GM19452 (cell line): ENCODE measurements around the gene TGFBR1.
"Not testable (repeated sequence)": the region's sequence is repeated elsewhere in the genome, so short reads cannot be mapped to it uniquely, and the experiment has no call there.

Experiments
- ATAC-seq: cut with Tn5 transposase; IDR thresholded peaks from one replicate; pipeline ENCODE4 v1.9.1; 2021; ENCODE audit not compliant: unreplicated experiment

Gene TGFBR1

DNA sequence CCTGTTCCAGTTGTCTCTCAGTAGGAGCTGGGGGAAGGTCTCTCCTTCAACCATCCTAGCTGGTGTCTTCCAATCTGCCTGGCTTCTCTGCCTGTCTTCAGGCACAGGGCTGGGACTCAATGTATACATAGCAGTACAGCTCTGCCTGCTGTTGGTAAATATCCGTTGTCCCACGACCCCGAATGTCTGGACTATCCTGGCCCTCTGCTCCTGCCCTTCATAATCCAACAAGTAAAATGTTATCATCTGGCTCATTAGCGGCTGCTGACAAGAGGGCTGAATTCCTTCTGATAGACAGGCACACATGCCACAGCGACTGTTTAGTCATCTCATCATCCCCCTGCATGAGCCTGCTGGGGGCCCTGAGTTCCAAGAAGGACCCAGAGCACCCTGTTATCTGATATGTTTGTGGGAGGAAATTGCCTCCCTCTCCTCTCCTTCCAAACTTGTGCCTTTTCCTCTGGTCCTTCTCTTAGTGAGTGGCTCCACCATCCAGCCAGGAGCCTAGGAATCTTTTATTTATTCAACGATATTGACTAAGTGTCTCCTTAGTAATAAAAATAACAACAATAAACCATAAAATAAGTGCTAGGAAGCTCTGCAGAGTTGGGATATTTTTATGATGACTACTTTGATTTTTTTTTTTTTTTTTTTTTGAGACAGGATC lies 29.5 kb upstream of the TGFBR1 start:
- ATAC-seq: no peak

DNA sequence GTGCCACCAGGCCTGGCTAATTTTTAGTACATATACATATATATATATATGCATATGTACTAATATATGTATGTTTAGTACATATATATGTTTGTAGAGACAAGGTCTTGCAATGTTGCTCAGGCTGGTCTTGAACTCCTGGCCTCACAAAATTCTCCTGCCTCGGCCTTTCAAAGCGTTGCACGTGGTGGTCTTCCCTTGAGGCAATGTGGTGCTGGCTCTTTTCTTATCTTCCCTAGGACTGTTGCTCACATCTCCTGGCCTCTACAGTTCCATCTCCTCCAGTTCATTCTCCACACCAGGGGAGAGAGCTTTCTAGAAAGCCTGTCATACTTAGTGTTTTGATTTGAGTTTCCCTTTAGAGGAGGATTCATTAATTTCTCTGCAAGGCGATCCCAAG lies 28.9 kb upstream of the TGFBR1 start:
- ATAC-seq: no peak

DNA sequence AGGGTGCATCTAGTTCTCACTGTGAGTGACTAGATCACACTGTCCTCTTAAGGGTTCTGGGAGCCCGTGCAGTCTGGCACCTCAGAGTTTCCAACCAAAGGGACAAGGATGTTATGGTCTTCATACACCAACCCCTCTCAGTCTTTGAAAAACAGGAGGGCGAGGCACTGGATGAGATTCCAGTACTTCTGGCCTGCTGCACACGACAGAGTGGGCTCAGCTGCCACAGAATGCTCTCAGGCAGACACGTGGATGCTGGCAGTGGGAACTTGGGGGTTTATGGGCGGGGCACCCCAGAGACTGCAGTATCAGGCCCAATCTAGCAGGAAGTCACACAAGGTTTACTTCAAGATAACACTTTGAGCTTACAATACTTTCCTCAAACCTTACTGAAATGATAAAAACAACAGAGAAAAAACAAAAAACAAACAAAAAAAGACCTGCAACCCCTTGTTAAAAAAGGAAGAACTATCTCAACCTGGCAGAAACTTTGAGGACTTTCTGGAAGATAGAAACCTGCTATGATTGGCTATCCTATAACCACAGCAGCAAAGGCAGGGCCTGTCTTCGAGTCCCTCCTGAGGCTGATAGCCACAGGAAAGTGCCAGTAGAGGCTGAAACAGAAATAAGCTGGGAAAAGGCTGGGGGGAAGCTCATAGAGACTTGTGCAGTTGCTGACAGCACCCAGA lies 28.3 kb upstream of the TGFBR1 start:
- ATAC-seq: no peak

DNA sequence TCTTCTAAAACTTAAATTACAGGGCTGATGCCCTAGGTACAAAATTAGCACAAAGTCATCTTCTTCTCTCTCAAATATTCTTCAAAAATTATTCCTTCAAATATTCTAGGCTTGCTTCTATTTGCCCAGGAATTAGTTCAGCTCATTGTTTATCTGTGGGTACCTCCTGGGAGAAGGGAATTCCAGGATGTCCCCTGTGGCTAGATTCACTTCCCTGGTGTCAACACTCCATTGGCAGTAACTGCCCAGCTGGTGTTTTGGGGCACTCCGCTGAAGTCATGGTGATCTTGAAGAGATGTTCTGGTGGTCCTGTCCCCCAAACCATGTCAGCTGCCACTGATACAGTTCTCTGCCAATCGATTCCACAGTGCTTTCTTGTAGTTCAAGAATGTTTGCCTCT lies 26.2 kb upstream of the TGFBR1 start:
- ATAC-seq: no peak

DNA sequence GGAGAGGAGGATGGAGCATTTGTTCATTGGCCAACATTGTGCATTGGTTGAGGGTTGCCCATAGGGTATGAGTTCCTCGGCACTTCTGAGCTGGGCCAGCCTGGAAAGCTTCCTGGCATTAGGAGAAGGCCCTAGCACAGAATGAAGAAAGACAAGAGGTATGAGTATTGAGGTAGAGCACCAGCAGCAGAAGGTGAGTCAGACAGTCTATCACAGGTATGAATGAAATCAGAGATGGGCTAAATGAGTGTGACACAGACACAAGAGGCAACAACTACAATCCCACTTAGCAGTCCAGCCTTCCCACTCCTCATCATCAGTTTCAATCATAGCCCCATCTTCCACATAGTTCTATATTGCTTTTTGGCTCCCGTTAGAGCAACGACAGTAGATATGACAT lies 25.4 kb upstream of the TGFBR1 start:
- ATAC-seq: no peak

DNA sequence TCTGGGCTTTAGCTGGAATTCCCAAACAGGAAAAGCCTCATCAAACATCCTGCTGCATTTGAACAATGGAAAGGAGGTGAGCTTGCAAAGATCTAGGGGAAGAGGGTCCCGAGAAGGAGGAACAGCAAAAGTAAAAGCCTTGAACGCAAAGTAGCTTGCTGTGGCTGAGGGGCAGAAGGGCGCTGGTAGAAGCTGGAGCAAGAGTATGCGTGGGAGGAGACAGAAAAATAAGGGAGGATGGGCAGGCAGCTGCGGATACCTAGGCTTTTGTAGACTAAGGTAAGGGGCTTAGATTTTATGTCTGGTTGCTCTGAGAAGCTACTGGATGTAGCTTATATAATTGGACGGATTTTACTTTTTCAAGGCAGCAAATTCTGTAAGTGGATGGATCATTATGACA lies 21.9 kb upstream of the TGFBR1 start:
- no peak for ATAC-seq

DNA sequence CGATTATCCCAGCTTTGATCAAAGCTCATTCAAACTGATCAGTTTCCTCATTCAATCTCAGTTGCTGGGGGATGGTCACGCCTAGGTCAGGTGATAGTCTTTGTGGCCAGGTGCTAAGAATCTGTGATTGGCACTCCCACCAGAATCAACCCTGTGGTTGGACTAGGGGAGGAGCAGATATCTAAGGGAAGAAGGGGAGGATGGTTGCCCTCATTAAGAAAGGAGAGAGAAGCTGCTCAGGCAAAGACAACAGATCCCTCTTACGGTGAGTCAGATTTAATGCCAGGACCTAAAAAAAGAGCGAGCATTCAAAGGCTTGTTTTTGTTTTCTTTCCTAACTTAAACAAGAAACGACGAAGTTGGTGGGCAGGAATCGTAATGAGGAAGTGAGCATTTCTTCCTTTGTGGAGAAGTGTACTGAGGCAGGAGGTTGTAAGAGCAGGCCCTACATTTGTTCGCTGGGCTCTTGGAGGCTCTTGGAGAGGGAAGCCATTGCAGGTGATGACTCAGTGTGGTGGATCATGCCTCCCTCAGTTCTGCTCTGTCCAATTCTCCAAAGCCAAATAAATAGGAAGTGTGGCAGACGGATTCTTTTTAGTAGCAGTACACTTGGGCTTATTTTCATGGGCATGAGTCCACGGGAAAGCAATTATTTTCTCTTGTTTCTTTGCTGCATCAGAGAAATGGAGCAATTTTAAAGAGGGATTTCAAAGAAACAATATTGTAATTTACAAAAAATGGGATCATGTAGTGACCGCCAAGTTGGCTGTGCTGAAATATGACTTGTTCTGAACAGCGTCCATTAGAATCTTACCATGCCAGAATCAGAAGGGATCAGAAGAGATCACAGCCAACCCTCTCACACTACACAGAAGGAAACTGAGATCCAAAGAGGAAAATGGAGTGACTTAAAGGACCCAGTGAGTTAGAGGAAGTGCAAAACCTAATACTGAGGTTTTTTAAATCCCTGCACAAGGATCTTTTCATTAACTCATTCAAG lies 18.7 kb upstream of the TGFBR1 start:
- no peak for ATAC-seq

DNA sequence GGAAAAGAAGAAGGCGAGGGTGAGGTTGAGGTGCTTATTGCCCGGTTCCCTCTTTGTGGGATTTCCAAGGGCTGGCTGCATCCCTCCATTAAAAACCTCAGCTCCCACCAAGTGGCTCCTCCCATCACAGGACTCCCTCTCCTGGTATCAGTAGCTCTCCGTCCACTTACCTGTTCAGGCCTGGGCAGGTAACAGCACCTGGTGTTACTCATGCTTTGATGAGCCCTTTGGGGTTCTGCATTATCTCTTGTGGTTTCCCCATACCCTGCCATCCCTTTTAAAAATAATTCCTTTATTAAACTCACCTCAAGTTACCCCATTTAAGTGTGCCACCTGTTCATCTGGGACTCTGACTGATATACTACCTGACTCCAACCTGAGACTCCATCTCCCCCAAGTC lies 17.5 kb upstream of the TGFBR1 start:
- no peak for ATAC-seq

DNA sequence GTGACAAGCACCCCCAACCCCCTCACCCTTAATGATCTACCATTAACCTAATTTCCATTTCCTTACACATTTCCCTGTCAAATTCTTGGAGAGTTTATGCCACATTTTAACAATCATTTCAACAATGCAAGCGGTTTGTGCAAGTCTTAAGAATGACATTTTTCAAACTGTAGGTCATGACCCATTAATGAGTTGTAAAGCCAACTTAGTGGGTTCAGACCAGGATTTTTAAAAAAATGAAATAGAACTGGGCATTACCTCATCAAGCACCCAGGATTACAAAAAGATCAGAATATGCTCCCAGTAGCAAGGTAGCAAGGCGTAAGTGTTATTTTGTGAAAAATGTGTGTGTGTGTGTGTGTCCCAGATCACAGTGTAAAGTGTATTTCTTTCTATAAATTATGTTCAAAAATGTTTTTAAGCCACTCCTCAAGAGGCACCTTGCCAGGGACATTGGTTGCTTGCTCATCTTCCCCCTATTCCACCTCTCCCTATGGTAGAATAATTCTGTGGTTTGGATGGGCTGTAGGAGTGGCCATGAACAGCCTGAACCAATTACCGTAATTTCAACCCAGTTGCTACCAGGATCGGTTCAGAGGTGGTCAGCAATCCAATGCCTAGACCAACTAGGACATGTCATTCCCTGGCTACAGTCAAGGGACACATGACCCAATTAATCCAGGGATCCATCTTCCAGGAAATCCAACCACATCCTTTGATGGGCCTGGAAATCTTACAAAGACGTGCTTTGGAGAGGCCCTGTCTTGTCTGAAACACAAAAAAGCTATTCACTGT lies 14.4 kb upstream of the TGFBR1 start:
- no peak for ATAC-seq

DNA sequence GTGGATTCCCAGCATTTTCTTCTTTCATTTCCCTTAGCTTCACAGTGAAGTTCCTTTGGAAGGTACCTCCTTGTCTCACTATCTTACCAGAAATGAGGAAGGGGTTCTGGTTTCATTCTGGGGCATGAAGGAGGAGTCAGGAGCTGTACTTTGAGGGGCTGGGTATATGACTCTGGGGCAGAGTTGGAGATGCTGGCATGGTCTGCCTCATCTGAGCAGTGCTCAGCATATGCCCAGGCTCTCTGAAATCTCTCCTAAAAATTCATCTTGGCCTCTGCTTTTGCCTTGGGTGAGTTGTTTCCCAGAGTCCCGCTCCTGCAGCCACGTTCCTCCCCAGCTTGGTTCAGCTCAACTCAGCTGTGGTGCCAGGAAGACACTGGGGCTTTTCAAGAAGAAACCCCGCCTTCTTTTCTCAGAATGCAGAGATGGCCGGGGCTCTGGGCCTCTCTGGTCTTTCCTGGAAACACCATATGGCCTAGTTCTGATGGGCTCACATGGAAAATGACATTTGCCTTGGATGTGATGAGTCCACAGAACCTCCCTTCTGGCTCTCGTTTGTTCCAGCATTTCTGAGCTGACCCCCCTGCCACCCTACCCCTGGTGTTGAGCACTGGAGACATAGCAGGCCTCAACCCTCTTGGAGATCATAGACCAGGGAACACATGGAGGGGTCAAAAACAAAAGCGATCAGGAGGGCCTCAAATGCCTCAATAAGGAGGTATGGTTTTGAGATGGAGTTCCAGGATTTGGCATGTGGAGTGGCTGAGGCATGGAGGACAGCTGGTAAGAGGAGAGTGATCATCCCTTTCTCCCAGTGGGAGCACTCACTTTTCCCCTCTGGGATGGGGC lies 12.0 kb upstream of the TGFBR1 start:
- no peak for ATAC-seq

DNA sequence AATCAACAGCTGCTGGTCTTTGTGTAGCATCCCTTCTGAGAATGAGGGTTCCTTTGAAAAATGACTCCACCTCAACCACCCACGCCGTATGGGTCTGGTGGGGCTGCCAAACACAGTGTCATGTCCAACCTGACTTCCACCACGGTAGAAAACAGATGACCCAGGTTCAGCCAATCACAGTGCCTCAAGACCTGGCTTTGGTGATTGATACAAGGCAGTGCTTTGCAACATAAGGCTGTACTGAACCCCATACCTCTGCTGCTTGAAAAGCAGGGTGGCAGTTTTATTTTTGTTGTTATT lies 11.5 kb upstream of the TGFBR1 start:
- no peak for ATAC-seq

DNA sequence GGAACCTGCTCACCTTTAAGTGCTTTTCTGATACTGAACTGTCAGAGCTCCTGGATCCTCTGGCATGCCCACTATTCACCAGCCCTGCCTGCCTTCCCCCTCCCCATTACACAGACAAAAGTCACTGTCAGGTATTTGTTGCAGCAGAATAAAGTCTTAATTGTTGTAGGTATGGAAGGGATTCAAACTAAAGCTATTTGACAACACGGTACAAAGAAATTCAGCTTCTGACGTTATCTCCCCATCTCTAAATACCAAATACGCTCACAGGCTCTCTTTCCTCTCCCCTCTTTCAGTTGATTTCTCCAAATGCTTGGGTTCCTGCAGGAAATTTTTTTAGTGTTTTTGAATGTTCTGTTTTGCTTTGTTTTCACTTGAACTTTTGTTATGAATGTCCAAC lies 9.3 kb upstream of the TGFBR1 start:
- ATAC-seq: no peak

DNA sequence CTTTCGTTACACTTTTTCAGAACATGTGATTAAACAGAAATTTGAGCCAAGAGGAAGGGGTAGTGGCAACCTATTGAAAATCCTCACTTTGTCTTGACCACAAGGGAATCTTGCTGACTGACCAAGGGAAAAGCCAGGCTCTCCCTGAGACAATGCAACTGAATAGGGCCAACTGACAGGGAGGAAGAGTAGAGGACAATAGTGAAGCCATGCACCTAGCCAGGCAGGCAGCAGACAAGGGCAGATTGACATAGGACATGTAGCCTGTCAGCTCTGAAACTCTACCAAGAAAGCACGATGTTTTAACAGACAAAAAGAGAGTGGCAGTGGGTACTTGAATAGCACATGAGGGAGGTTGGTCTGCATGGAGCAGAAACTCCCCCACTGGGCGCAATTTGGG lies 8.5 kb upstream of the TGFBR1 start:
- ATAC-seq: no peak

DNA sequence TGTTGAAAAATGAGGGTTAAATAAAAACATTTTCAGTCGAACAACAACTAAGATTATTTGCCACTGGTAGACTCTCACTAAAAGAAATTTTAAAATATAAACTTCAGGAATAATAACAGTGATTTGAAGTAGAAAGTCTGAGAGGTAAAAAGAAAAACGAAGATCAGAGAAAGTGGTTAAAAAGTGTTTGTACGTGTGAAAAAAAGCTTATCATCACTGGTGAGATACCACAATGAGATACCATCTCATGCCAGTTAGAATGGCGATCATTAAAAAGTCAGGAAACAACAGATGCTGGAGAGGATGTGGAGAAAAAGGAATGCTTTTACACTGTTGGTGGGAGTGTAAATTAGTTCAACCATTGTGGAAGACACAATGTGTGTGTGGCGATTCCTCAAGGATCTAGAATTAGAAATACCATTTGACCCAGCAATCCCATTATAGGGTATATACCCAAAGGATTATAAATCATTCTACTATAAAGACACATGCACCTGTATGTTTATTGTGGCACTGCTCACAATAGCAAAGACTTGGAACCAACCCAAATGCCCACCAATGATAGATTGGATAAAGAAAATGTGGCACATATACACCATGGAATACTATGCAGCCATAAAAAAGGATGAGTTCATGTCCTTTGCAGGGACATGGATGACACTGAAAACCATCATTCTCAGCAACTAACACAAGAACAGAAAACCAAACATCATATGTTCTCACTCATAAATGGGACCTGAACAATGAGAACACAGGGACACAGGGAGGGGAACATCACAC lies 4.9 kb upstream of the TGFBR1 start:
- not testable (repeated sequence) for ATAC-seq

DNA sequence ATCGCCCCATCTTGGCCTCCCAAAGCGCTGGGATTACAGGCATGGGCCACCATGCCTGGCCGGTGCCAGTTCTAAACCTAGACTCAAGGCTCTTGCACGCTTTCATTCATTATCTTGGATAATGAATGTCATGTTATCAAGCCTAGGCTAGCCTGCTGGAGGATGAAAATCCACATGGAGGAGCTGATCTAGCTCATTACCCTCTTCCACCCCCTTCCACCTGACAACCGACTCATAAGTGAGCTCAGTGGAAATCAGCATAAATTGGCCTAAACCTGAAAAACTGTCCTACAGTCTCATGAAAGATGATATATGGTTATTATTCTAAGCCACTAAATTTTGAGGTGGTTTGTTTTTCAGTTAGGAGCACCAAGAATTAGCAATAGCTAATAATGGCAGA lies 3.6 kb upstream of the TGFBR1 start:
- ATAC-seq: no peak

DNA sequence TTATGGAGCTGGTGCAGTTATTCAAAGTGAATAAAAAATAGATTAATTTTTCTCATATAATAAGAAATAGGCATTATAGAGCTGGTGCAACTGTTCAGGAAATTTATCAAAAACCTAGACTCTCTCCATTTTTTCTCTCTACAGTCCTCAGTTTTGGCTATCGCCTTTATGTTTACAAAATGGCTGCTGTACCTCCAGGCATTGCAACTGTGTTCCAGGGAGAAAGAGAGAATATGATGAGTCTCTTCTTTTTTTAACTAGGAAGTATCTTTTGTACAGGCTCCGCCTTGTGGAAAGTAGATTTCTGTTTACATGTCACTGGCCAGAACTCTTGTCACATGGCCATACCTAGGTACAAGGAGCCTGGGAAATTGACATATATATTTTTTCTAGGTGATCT lies 3.1 kb upstream of the TGFBR1 start:
- no peak for ATAC-seq

DNA sequence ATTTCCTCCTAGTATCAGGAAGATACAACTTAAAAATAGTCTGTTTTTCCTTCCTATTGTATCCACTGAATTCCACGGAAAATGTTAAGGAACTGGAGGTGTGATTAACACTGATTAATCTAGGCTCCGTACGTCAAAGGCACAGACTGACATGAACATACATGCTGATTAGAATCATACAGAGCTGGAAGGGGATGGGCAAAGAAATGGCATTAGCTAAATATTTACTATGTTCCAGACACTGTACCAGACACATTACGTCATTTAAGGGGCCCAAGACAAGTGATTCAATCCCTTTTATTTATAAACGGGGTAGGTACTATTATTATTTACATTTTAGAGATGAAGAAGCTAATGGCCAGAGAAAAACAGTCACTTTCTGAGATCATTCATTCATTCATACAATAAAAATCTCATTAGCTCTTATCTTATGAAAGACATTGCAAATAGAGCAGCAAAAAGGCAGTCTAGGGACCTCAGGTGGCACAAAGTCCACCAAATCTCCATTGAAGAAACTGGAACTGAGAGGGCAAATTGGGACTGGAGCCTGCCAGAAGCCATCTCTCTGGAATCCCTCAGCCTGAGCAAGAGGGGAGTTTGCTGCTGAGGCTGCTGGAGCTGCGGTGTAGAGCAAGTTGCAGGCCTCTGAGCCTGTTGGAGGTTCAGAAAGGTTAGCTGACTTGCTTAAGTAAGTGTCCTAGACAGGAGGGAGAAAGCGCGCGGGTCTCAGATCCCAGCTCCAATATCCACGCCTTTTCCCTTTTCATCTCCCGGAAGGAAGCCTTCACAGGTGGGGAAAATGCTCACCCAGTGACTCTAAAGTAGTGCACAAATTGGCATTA lies 1.6 kb upstream of the TGFBR1 start:
- ATAC-seq: no peak

DNA sequence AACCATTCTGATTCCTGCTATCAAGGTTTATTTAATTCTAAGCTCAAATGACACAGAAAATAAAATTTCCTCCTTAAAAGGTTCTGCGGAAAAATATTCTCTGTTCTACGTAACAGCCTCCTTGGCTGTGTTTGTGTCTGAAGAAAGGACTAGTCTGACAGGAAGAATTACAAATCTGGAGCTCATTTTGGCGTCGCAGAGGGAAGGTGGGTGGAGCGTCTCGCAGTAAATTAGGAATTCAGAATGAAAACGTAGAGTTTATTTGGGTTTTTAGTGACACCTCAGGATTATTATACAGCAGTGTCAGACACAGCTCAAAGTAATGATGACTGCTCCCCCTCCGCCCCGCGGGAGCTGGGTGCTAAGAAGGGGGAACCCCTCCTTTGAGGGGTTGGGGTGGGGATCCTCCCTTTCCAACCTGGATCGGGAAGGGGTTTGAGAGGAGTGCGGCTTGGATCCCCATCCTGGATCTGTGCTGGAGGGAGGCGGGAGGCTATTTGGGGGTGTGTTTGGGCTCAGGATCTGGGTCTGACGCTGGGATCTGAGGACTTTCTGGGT lies 933 bp upstream of the TGFBR1 start:
- ATAC-seq: no peak
